HuH-7.5 (cell line): ENCODE data around the gene CYP46A1.
"Not testable (repeated sequence)": the region's sequence is repeated elsewhere in the genome, so short reads cannot be mapped to it uniquely, and the experiment has no call there.

ENCODE experiments used
- DNase-seq: peaks from one replicate; pipeline ENCODE4 v3.0.0; 2011; ENCODE audit warnings: low spot score

CYP46A1 gene

DNA sequence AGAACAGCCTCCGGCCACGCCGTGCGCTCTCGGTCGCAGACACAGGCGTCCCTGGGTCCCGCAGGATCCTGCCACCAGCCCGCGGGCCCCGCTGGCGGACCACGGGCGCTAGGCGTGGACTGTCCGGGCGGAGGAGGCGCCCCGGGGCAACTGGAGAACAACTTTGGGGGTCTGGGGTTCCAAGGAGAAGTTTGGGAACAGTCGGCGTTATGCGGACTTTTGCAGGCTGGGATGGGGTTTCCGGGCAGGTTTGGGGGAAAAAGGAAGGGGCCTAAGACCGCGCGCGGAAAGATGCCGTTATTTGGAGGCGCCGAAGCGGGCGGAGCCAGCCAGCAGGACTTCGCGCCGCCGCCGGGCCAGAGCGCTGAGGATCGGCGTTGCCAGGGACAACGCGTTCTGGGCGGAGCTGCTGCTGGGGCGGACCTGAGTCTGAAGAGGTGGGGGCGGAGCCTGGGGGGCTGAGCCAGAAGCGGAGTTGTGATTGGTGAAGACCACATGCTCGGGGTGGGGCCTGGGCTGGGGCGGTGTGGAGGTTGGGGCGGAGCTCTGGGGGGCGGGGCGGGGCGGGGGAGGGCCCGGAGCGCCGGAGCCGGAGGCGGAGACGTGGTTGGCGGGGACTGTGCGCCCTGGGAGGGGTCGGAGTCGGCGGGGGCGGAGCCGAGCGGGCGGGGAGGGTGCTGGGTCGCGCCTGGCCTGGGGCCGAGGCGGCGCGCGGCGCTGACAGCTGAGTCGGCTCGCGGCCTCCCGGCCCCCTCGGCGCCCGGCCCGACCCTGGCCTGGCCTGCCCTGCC, at the start of gene CYP46A1:
Gene CYP46A1 (plus strand): TSS at position 680 of the 791 bp plus-strand sequence. CDS start 120 bp downstream, outside the sequence.
- peak; percentile 96 for DNase-seq

DNA sequence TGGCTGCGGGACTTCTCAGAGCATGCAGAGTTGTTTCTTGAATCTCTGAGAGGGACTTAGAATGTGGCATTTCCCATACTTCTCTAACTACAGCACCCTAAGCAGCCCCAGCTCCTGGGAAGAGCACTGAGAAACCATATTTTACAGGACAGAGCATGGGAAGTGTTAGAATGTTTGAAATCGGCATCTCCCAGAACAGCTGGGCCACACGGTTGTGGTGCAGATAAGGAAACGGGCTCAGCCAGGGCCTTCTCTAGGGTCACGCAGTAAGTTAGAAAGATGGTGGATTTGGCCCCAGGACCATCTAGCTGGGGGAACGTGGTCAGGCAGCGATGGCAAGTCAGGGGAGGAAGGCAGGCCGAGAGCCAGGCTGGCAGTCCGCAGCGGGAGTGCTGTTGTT, 49.7 kb upstream of the CYP46A1 start:
- no peak for DNase-seq

DNA sequence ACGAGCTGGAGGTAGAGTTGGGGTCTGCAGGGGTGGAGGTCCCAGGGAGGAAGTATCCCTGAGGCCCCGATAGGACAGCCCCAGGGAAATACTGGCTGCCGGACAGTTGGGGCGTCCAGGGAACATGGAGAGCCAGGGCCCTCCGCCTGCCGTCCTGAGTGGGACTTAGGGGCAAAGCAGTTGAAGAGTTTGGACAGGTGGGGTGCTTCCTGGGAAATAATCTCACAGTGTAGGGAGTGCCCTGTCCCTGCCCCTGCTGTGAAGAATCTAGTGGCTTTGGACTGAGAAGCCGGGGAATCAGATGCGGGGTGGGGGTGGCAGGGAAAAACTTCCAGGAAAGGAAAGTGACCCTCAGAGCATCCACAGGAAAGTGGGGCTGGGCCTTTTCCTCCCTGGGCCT, 49.0 kb upstream of the CYP46A1 start:
- no peak for DNase-seq

DNA sequence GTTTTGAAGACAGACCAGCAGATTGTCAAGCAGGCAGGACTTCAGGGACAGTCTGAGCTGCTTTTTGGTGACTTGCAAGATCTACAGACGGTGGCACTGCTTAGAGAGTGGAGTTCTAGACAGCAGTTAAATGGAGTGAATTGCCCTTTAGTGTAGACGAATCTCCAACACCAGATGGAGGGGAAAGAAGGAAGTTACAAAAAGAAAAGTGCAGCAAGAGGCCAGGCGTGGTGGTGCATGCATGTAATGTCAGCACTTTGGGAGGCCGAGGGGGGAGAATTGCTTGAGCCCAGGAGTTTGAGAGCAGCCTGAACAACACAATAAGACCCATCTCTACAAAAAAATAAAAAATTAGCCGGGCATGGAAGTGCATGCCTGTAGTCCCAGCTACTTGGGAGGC, 47.6 kb upstream of the CYP46A1 start:
- DNase-seq = no peak

DNA sequence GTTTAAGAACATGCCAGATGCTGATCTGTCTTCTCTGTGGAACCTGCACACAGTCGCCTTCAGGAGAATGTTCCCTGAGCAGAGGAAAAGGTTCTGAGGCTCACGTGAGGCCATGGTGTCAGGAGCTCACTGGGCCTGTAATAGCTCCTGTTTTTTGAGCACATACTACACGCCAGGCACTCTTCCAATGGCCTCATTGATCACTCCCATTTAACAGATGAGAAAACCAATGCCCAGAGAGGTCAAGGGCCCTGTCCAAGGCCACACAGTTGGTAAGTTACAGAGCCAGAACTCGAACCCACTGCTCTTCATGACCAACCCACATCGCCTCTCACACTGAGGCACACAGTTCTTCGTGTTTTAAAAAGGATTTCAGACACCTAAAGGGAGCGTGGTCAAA, 46.5 kb upstream of the CYP46A1 start:
- DNase-seq = no peak

DNA sequence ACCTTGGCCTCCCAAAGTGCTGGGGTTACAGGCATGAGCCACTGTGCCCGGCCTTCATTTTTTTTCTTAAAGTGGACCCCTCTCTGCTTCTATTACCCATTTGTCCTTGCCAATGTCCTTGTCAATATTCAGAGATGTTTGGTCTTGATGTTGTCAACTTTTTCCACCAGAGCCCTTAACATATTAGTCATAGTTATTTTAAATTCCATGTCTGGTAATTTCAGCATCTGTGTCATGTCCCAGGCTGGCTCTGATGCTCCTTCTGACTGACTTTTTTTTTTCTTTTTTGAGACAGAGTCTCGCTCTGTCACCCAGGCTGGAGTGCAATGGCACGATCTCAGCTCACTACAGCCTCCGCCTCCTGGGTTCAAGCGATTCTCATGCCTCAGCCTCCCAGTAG, 41.3 kb upstream of the CYP46A1 start:
- not testable (repeated sequence) for DNase-seq

DNA sequence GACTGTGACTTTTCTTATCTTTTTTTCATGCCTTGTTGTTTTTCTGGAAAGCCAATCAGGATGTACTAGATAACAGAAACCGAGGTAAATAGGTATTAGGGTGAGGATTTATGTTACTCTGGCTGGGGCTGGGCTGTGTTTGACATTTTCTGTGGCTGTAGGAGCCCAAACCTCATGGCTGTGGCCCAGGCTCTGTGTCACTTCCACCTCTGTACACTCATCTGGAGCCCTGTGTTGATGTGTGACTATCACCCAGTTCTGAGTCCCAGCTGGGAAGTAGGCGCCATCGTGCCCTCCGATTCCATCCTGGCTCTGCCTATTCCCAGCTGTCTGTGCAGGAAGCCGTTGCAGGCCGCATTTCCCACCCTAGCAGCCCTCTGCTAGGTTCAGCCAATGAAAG, 40.8 kb upstream of the CYP46A1 start:
- DNase-seq = no peak

DNA sequence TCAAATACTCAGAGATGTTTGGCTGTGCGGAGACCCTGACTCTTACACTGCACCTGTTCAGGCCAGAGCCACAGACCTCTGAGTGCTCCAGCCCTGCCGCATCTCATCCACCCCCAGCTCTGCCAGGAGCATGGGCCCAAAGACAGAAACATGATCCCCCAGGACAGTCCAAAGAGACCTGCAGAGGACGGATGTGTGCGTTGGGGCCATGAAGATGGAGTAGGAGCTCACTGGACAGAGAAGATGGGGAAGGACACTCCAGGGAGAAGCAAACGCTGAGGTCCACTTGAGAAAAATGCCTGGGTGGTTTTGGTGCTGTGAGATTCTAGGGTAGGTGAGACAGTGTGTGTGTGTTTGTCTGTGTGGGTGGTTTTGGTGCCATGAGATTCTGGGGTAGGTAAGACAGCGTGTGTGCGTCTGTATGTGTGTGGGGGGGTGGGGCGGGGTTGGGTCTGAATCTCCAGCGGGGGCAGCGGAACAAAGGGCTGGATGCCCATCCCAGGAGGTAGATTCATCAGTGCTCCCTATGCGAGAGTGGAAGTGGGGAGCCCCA, 40.0 kb upstream of the CYP46A1 start:
- DNase-seq = no peak

DNA sequence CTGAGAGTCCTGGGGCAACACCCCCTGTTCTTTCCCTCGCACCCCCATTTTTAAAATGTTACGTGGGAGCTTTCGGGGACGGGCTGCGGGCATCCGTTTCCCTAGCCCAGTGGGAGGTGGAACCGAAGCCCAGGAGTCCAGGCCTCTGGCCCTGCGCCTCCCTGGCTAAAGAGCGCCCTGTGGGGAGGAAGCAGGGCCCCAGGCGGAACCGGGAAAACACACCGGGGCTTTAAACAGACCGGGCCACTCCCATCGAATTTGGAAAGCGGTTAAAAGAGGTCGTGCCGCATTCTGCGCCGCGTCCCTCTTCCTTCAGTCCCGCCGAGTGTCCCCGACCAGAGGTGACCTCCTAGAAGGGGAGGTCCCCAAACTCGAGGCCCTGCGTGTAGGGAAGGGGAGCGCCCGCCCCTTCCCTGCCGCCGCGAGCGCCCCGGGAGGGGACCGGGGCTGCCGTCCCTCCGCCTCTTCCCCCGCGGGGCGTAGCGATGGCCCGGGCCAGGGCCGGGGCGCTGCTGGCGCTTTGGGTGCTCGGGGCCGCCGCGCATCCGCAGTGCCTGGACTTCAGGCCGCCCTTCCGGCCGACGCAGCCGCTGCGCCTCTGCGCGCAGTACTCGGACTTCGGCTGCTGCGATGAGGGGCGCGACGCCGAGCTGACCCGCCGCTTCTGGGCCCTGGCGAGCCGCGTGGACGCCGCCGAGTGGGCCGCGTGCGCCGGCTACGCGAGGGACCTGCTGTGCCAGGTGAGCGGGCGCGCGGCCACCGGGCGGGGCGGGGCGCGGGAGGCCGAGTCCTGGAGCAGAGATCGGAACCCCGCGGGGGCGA, 39.2 kb upstream of the CYP46A1 start, which contains the start of gene HHIPL1:
Gene HHIPL1 (plus strand): TSS at position 407 of the 822 bp plus-strand sequence. CDS start 79 bp downstream, at position 486.
- no peak for DNase-seq

DNA sequence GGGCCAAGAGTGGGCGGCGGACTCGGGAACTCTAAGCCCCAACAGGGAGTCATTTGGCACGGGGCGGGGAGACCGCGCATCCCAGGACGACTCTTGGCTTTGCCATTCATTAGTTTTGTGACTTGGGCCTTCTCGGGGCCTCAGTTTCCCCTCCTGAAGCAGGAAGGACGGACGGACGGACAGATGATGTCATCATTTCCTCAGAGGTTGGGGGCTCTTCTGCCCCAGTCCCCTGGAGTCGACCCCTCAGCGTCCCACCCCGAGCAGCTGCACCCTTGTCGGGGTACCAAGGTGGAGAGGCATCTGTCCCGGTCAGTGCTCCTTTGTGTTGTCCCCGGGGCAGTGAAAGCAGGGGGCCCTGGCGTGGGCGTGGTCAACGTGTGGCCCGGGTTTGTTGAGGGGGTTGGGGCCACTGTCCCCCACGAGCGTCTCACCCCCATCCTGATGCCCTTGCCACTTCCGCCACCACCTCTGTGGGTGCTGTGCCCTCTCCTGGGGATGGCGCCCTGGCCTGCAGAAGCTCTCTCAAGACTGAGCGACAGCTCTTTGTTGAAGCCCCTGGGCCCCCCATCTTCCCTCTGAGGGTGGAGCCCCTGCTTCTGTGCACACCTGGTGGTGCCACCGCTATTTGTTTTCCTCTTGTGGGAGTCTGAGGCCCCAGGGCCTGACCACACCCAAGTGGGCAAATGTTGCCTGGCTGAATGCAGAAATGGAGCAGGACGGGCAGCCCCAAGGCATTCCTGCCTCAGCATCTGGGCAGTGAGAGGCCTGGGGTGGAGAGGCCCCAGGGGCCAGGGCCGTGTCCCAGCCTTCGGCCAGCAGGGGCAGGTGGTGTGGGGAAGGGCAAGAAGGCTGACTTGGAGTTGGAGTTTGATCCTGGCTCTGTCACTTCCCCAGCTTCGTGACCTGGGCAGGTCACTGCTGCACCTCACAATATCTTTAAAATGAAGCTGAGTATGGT, 38.3 kb upstream of the CYP46A1 start:
- no peak for DNase-seq

DNA sequence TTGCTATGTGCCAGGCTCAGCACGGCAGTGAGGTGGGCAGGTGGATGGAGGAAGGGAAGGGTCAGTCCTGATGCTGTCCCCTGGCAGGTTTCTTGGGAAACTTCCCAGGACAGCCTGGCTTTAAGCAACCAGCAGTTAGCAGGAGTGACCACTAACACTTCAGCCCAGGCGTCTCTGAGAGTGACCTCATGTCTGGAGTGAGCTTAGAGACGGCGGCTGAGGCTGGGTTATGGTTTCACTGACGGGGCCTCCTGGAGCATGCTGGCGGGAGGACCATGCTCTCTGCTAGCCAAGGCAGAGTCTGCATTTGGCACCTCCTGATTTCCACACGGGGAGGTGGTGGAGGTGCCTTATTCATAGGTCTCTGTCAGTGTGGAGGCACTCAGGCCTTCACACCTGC, 36.7 kb upstream of the CYP46A1 start:
- DNase-seq = no peak

DNA sequence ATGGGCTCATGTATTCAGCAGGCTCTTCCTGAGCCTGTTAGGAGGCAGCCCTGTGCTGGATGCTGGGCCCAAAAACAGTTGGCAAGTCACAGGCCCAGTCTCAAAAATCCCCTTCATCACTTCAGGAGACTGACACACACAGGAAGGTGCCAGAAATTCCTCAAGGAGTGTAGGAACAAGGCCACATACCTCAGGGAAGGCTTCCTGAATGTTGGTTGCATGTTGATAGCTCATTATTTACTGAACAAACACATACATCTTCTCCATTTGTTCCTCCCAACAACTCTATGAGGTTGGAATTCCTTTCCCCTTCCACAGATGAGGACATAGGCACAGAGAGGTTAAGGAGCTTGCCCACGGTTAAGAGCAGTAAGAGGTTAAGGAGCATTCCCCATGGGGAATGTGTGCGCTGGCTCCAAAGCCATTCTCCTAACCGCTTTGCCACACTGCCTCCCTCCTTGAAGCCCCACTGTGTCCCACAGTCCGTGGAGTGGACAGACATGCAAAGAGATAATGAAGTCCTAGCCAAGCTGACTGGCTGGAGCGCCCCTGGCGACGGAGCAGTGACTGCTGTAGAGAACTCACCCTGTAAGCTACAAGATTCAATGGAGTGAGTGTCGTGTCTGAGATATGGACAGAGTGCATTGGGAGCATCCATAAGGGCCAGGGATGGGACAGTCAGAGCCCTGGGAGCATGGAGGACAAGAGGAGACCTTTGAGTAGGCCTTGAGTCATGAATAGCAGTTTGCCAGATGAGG, 35.9 kb upstream of the CYP46A1 start:
- no peak for DNase-seq

DNA sequence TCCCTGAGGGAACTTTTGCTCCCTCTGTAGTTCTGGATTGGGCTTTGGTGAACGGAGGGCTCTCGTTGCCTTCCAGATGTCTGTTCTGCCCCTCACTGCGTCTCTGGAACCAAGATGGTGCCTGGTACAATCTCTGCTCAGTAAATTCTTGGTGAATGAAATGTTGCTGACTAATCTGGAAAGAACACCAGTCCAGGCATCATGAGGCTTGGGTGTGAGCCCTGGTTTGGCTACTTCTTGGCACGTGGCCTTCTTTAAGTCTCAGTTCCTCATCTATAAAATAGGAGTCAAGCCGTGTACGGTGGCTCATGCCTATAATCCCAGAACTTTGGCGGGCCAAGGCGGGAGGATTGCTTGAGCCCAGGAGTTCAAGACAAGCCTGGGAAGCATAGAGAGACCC, 34.9 kb upstream of the CYP46A1 start:
- no peak for DNase-seq

DNA sequence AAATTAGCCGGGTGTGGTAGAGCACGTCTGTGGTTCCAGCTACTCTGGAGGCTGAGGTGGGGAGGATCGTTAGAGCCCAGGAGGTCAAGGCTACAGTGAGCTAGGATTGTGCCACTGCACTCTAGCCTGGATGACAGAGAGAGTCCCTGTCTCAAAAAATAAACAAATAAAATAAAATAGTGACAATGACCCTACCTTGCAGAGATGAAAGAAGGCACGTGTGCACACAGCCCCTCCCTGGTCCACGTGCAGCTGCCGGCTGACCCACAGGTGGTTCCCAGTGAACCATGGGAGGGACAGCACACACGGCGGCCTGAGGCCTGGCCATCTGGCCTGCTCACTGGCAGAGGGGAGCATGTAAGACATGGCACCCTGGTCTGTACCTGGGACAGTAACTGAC, 34.5 kb upstream of the CYP46A1 start:
- DNase-seq = no peak

DNA sequence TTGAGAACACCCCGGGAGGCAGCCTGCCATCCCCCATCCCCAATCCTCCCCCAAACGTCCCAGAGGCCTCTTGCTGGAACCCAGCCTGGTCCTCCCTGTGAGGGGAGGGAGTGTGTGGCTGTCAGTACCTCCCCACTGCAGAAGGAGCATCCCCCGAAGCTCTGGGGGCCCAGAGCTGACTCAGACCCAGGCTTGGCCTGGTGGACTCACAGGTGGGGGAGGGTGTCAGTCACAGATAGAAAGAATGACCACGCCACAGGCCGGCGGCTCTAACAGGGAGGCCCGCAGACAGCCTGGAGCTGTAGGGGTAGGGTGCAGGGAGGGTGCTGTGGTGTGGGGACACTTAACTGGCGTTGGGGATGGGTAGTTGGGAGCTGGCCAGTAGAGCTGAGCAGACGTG, 33.9 kb upstream of the CYP46A1 start:
- no peak for DNase-seq

DNA sequence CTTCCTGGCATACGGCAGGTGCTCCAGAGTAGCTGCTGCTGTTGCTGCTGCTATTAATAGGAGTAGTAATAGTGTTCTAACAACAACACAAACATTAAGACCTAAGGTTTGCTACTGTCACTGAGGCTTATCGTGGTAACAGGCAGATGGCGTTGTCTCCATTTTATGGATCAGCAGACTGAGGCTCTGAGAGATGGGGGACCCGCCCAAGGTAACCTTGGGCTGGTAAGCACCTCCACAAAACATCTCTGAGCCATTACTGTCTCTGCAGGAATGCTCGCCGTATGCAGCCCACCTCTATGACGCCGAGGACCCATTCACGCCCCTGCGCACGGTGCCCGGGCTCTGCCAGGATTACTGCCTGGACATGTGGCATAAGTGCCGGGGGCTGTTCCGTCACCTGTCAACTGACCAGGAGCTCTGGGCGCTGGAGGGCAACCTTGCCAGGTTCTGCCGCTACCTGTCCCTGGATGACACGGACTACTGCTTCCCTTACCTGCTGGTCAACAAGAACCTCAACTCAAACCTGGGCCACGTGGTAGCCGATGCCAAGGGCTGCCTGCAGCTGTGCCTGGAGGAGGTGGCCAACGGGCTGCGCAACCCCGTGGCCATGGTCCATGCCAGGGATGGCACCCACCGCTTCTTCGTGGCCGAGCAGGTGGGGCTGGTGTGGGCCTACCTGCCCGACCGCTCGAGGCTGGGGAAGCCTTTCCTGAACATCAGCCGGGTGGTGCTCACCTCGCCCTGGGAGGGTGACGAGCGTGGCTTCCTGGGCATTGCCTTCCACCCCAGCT, 31.9 kb upstream of the CYP46A1 start:
- DNase-seq = no peak

DNA sequence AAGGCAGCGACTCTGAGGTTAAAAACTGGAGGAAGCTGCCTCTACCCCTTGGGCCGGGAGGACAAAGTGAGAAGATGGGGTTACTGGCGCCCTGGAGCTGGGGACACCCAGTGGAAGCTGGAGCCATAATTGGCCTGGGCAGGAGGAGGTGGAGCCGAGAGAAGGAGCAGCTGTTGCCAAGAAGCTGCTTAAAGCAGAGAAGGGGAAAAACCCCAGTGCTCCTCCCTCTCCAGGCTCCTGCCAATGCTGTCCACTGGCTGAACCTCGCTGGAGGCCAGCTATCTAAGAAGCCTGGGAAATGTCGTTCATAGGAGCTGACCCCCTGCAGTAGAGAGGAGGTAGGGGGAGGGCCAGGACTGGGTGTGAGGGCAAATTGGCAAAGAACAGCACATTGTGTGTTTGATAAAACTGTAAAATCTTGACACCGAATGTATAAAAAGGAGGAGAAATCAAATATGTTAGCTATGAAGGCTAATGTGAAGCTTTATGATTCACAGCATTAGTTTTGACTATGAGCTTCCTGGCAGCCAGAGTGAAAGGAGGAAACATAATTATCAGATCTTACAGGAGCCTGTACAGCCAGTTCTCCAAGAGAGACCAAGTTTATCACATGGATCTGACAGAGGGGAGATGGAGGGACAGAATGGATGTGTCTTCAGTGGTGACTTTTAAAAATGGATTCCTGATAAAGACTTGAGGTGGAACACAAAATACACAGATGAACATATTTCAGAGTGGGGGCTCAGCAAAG, 29.7 kb upstream of the CYP46A1 start:
- no peak for DNase-seq

DNA sequence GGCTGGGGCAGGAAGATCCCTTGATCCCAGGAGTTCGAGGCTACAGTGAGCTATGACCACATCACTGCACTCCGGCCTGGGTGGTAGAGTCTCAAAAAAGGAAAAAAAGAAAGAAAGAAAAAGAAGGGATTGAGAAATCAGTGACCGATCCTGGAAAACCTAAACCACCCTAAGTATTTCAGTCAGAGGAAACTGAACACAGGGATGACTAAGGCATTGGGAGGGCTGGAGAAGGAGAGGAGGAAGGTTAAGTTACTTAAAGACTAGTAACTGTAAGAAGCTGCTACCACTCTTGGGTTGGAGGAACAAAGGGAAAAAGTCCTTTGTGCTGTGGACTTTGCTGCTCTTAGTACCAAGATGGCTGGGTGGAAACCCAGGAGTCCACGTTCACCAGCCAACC, 28.6 kb upstream of the CYP46A1 start:
- DNase-seq = no peak

DNA sequence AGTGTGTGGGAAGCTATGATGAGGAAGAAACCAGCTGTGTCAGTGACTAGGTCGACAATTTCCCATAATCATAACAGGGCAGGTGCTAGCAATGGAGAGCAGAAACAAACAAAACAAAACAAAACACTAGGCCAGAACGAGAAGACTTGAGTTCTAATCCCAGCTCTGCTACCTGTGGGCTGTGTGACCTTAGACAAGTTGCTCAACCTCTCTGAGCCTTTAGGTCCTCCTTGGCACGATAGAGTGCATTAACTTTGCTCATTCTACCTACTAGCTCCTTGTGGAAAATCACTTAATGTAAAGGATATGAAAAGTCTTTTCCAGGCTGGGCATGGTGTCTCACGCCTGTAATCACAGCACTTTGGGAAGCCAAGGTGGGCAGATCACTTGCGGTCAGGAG, 27.9 kb upstream of the CYP46A1 start:
- DNase-seq = no peak
